ENCODE measurements around the gene MDH1. TPM values are rescaled to one million over a fixed set of nuclear protein-coding genes. Genes with fewer than 3 reads are reported as not detected.

MDH1 gene
- 100 to 1,000 TPM; 217 to 264 TPM for total RNA-seq

GRCh38 chr2:63588385-63589147, at the start of gene MDH1, which contains the start of gene WDPCP:
Gene MDH1, plus strand, starts transcription at chr2:63588963. Its CDS starts 81 bp downstream, at chr2:63589044.
Gene WDPCP, minus strand, starts transcription at chr2:63588477. Its CDS starts 206 bp downstream, at chr2:63588271.

Other genes starting within 250 kb of the MDH1 start
- gene WDPCP, start 486 bp upstream of the MDH1 start, total RNA-seq: 10 to 100 TPM; 14.5 to 22.3 TPM